ENCODE results near the gene NFX1.

NFX1 gene

GRCh38 chr9:33267151-33267767 is 23.1 kb upstream of the NFX1 start:
- no peak for DNase-seq

DNA sequence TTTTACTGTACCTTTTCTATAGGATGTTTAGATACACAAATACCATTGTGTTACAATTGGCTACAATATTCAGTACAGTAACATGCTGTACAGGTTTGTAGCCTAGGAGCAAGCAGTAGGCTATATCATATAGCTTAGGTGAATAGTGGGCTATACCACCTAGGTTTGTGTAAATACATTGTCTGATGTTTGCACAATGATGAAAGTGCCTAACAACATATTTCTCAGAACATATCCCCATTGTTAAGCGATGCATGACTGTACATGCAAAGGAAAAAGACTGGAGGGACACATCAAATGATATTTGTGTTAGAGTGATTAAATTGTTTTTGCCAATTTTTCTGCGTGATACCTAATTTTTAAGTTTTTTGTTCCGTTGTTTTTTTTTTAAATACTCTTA is 20.2 kb upstream of the NFX1 start:
- DNase-seq: no peak

- no peak for DNase-seq
Observed at GRCh38 chr9:33272061-33272460, 18.3 kb upstream of the NFX1 start.

DNA sequence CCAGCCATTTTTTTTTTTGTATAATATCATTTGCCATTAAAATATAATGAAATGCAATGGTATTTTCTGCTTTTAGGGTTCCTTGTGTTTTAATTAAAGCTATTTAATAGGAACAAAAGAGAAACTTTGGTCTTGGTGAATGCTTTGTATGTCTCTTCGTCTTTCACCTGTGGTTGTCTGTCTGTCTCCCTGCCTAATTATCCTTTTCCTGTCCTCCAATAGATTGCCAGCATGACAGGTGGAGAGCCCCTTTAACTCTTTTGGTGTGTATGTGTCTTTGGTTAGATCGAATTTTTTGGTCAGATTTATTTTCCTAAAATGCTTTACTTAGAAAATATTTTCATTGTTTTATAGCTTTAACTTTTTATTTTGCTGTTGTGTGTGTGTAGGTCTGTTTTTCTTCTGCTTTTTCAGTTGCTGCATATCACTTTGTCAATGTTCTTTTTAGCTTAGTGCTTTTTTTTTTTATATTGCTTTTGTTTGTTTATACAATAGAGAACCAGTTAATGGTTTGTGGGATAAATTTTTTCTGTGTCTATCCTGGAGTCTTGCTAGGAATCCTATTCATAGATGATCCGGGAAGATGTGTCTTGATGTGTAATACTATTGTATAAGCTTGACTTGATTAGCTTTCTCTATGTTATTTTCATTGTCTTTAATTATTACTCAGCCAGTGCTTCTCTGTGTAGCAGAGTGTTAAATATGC is 16.9 kb upstream of the NFX1 start:
- DNase-seq: no peak

DNA sequence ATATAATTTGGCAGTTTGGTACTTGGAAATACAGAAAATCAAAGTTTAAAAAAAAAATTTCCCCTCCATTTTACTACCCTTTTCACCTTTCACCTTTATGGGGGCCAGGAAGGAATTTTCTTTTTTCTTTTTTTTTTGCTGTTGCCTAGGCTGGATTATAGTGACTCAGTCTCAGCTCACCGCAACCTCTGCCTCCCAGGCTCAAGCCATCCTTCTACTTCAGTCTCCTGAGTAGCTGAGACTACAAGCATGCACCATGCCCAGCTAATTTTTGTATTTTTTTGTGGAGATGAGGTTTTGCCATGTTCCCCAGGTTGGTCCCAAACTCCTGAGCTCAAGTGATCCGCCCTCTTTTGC is 16.4 kb upstream of the NFX1 start:
- DNase-seq: no peak

DNA sequence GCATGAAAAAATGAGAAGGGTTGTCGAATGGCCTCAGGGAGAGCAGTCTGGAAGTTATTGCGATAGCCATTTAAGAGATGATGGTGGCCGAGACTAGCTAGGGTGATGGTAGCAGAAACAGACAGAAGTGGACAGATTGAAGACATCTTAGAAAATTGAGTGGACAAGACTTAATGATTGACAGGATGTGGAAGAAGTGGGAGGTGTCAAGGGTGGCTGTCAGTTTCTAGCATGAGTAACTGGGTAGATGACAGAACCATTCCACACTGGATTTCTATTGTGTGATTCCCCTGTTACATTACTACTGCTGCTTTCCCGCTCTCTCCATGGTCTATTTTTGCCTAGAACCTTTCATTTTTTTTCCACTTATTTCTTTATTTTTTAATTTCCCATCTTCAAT is 12.8 kb upstream of the NFX1 start:
- DNase-seq: no peak

DNA sequence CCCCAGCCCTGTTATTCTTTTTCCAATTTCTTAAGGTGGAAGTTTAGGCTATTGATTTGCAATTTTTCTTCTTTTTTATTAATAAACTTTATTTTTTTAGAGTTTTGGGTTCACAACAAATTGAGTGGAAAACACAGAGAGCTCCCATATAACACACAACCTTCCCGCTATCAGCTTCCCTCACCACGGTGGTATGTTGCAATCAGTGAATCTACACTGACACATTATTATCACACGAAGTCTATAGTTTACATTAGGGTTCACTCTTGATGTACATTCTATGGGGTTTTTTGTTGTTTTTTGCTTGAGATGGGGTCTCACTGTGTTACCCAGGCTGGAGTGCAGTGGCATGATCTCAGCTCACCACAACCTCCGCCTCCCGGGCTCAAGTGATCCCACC is 4.8 kb upstream of the NFX1 start:
- DNase-seq: no peak

DNA sequence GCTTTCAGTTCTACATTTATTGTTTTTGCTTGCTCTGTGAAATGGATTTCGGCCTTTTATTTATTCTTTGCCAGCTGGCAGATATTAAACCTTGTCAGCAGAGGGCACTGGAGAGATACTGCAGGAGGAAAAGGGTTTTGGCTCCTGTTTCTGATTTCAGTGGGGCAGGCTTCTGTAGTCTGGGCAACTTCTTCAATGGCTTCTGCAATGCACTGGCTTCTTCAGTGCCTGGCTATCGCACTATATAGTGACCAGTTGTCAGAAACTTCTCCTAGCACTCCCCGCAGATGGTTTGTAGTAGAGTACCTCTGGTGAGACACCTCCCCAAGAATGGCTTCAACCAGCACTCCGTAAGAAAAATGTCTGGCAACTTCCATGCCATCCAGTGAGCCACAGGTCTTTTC is 3.2 kb upstream of the NFX1 start:
- peak; percentile 40 for DNase-seq

DNA sequence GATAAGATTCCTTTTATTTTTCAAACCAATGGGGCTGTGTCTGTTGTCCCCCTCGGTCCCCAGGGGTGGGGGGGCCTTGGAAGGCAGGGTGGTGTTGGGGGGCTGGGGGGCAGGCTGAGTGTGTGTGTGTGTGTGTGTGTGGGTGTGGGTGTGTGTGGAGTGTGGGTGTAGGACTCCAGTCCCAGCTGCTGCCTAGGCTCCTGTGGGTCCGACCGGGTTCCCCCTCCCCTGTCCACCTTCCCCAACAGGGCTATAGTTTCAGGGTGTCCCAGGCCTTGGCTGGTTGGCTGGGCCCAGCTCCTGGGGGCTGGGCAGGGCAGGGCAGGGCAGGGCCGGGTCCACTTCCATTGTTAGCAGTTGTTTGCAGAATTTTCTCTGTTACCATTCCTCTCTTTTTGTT is 2.1 kb upstream of the NFX1 start:
- DNase-seq: no peak

GRCh38 chr9:33288828-33289483 is 1.4 kb upstream of the NFX1 start:
- no peak for DNase-seq

- DNase-seq: peak; percentile 42
Observed at GRCh38 chr9:33289496-33289895, 820 bp upstream of the NFX1 start.

DNA sequence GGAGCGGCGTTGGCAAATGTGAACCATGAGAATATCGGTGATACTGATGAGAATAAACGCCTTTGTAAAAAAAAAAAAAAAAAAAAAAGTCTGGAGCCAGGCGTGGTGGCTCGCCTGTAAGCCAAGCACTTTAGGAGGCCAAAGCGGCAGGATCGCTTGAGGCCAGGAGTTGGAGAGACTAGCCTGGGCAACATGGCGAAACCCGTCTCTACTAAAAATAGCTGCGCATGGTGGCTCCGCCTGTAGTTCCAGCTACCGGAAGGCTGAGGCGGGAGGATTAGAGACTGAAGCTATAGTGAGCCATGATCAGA is 425 bp upstream of the NFX1 start:
- no peak for DNase-seq

DNA sequence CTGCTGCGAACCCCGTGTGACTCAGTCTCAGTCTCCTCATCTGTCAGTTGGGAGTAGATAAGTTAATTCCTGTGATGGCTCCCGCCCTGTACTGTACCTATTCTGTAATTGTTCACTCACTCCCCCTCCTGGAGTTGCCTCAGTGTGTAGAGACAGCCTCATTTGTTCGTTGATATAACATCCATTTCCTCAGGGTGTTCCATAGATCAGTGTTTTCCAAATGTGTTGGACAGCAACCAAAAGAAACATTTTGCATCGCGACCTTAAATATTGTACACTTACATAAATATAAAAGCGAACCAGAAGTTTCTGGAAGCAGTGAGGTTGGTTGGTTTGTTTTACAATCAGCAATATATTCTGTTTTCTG is 698 bp downstream of the NFX1 start:
- DNase-seq: no peak

GRCh38 chr9:33291901-33292300 is 1.6 kb downstream of the NFX1 start:
- DNase-seq: no peak

DNA sequence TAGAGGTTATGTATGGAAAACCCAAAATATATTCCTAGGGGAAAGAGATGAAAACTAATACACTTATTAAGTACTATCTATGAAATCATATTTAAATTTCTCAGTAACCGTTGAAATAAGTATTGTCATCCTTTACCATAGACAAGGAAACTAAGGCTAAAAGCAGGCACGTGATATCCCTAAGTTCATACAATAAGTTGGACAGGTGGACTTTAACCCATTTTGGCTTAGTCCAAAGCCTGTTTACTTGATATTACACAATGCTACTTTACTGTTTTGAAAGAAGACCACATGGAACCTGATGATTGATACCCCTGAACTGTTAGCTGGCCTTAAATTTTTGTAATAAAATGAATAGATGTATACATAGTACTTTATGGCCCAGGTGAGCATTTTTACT is 3.5 kb downstream of the NFX1 start:
- no peak for DNase-seq

- no peak for DNase-seq
Observed at GRCh38 chr9:33294670-33295432, 4.5 kb downstream of the NFX1 start.

GRCh38 chr9:33295571-33295970 is 5.3 kb downstream of the NFX1 start:
- no peak for DNase-seq

- DNase-seq: no peak
Observed at GRCh38 chr9:33297432-33297831, 7.1 kb downstream of the NFX1 start.

DNA sequence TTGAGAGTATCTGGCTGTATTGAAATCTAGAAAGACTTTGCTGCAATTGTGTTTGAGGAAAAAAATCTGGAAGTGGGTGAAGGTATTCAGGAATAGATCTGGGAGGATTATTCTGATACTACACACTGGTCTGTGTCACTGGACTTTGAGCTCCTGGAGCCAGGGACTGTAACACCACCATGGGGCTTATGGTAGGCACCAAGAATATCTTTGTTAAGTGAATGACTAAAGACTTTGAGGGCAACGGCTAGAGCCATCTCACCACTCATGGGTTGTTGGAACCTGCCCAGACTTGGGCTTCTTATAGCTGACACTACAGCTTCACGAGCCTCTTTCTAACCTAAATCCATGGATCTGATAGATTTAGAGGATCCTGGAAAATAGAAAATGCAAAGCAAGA is 10.2 kb downstream of the NFX1 start:
- DNase-seq: no peak

- no peak for DNase-seq
Observed at GRCh38 chr9:33304362-33304761, 14.0 kb downstream of the NFX1 start.

- peak; percentile 16 for DNase-seq
Observed at GRCh38 chr9:33306037-33306436, 15.7 kb downstream of the NFX1 start.

GRCh38 chr9:33307067-33307466 is 16.8 kb downstream of the NFX1 start:
- DNase-seq: no peak

DNA sequence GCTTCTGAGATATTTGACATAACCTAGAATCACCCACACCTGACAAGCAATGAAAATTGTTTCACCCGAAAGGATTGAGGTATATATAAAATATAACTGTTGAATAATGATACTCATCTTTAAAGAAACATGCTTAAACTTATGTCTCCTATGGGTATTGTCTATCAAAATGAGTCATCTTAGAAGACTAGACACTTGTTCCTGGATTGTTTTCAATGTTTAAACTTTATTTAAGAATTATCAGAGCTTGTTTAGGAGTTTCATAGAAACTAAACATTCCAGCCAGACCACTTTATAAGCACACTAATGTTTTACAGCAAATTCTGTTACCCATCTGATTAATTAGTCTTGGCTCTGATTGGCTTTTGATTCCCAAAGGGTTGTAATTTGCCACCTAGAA is 19.6 kb downstream of the NFX1 start:
- no peak for DNase-seq

DNA sequence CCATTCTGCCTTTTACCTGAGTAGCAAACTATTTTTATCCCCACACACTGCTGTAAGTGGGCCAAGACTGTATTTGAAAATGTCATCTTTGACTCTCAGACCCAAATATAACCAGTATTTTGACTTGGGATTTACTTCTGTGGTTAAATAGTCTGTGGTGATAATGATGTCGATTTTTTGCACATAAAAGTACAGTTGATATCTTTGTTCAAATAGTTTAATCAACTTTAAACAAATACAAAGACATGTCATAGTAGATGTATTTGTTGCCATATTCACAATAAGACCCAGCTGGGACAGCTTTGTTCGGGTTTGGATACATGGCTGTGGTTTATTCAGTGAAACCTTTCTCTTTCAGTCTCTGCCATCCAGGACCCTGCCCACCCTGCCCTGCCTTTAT is 20.4 kb downstream of the NFX1 start:
- DNase-seq: no peak

All from activated naive CD4-positive, alpha-beta T cell treated with Interleukin-2 at 50 U/mL for 16 hours (primary cell).